Spinal cord (tissue), 10 donors: ENCODE measurements around the gene ZBTB16. TPM values are rescaled to one million over a fixed set of nuclear protein-coding genes. Genes with fewer than 3 reads are reported as not detected.

Experiments
- DNase-seq, 6 donors: peaks; one replicate each; pipeline versions ENCODE4 v3.0.0 to v3.0.0-alpha.2; 2013 to 2015; ENCODE audit warnings: low spot score in 6 of 6, low read depth in 4 of 6
- H3K27ac ChIP-seq: one replicate; pipeline ENCODE4 v1.5.1; 2013; ENCODE audit warnings: low read depth, low read length, control low read depth
- H3K27me3 ChIP-seq: one replicate; pipeline ENCODE4 v1.6.1; 2013; ENCODE audit warnings: low read length; ENCODE audit not compliant: control insufficient read depth, insufficient read depth
- H3K36me3 ChIP-seq: one replicate; pipeline ENCODE4 v1.6.1; 2013; ENCODE audit warnings: low read length; ENCODE audit not compliant: control insufficient read depth, insufficient read depth
- H3K4me1 ChIP-seq: one replicate; pipeline ENCODE4 v1.6.1; 2013; ENCODE audit warnings: low read length; ENCODE audit not compliant: control insufficient read depth, insufficient read depth
- H3K4me3 ChIP-seq: one replicate; pipeline ENCODE4 v1.5.1; 2013; ENCODE audit warnings: low read depth, low read length, control low read depth
- H3K9me3 ChIP-seq: one replicate; pipeline ENCODE4 v1.6.1; 2013; ENCODE audit warnings: low read length; ENCODE audit not compliant: control insufficient read depth, insufficient read depth
- WGBS: methylation state at CpG from one replicate; pipeline ENCODE4 v1.1.5; 2013; ENCODE audit warnings: missing lambda C conversion rate; ENCODE audit not compliant: insufficient coverage; 5-methylcytosine and 5-hydroxymethylcytosine counted together
- polyA plus RNA-seq, 2 donors: library from polyadenylated mRNA; unstranded; fragments of 120-200 nt; gene quantifications; one replicate each; pipeline ENCODE4 v1.2.1, GENCODE V29; 2013; ENCODE audit not compliant: insufficient read length in 2 of 2
- total RNA-seq, 2 donors: library from RNA; depleted of rRNA in 1 of 2; stranded (reverse); fragments of 120-200 nt in 1 of 2; fragments of >200 nt in 1 of 2; gene quantifications; one replicate each; pipeline versions ENCODE4 v1.2.3 to v1.2.4, GENCODE V29; 2013 to 2014
- donor health status: healthy.

ZBTB16 gene
- total and polyA plus RNA-seq, 4 donors: 4.5 to 17.9 (median 9.2) TPM

DNA sequence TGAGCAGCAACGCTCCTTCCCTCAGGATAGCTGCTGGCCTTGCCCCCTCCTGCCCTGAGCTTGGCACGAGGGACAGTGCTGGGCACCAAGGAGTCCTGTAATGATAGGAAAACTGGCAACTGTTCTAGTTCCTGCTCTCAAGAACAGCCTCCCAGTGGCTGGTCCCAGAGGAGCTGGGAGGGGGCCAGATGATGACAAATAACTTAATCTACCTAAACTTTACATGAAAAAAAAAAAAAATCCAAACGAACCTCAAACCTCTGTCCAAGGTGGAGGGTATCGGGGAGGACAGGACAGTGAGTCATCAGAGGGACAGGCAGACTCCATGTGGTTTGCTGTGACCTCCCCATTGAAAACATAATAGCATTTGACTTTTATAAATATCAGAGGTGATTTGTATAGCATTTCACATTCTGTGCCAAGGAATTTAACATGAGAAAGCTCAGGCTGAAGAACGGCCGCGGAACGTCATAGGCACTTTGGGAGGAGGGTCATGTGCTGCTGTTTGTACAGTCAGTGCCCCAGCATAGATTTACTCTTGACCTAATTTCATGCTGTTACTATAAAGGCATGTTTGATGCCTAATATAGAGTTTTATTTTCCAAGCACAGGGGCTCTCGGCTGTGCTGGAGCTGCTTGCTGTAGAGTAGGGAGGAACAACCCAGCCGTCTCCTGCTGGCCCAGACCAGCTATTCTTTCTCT lies 138.4 kb downstream of the ZBTB16 start:
- no peaks in the 10 kb centered on the region for H3K27me3 ChIP-seq
- DNase-seq: peak in 2 of 6 donors; percentile 71 to 74
- 21% methylated on average over 6 of the region's 10 CpGs for WGBS
- peak overlapping the region; percentile 64 for H3K27ac ChIP-seq
- no peaks in the 10 kb centered on the region for H3K36me3 ChIP-seq
- H3K9me3 ChIP-seq: no peaks in the 10 kb centered on the region
- no peak overlapping the region for H3K4me3 ChIP-seq
- peaks cover 33% of the 10 kb centered on the region for H3K4me1 ChIP-seq

- Histone ChIP-seq H3K9me3 (no peaks in the 10 kb centered on the region), H3K4me3 (no peak overlapping the region), H3K27me3 (no peaks in the 10 kb centered on the region), H3K4me1 (peaks cover 33% of the 10 kb centered on the region), H3K36me3 (no peaks in the 10 kb centered on the region), H3K27ac (peak overlapping the region; percentile 6)
- DNase-seq: no peak
- WGBS: 95% methylated on average over 26 of the region's 26 CpGs
Observed at GRCh38 chr11:114199051-114199450, 139.5 kb downstream of the ZBTB16 start.

GRCh38 chr11:114200351-114201133 lies 141.0 kb downstream of the ZBTB16 start:
- Histone ChIP-seq H3K27me3 (no peaks in the 10 kb centered on the region), H3K9me3 (no peaks in the 10 kb centered on the region), H3K4me3 (no peak overlapping the region), H3K36me3 (no peaks in the 10 kb centered on the region), H3K4me1 (peaks cover 28% of the 10 kb centered on the region), H3K27ac (no peak overlapping the region)
- peak in 1 of 6 donors; percentile 73 for DNase-seq
- 76% methylated on average over 6 of the region's 9 CpGs for WGBS

- Histone ChIP-seq H3K4me3 (no peak overlapping the region), H3K36me3 (no peaks in the 10 kb centered on the region), H3K9me3 (no peaks in the 10 kb centered on the region), H3K4me1 (peaks cover 28% of the 10 kb centered on the region), H3K27ac (no peak overlapping the region), H3K27me3 (no peaks in the 10 kb centered on the region)
- no peak for DNase-seq
- 90% methylated on average over 8 of the region's 8 CpGs for WGBS
Observed at GRCh38 chr11:114201219-114201618, 141.7 kb downstream of the ZBTB16 start.

- no peaks in the 10 kb centered on the region for H3K27me3 ChIP-seq
- H3K36me3 ChIP-seq: no peaks in the 10 kb centered on the region
- no peak overlapping the region for H3K27ac ChIP-seq
Observed at GRCh38 chr11:114202011-114202609, 142.6 kb downstream of the ZBTB16 start.

DNA sequence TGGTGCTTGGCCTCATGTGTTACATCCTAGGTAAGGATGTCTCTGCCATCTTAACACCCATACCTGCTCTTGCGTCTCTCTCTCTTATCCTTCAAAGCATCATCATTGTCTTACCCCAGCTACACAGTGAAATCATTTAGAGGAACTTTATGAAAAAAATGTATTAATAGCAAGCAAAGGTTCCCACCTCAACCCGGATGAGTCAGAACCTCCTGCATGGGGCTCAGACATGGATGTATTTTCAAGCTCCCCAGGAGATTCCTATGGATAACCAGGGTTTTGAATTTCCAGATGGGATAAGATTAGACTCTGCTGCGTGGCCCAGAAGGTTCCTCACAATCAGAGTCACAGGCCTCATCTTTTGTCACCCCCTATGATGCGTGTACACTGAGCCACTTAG lies 147.6 kb downstream of the ZBTB16 start:
- Histone ChIP-seq H3K9me3 (no peaks in the 10 kb centered on the region), H3K27me3 (peaks cover 2% of the 10 kb centered on the region), H3K4me3 (no peak overlapping the region), H3K36me3 (no peaks in the 10 kb centered on the region), H3K4me1 (peaks cover 6% of the 10 kb centered on the region), H3K27ac (no peak overlapping the region)
- 50% methylated on average over 2 of the region's 4 CpGs for WGBS
- no peak for DNase-seq

More at GRCh38 chr11:114202011-114202609, 142.6 kb downstream of the ZBTB16 start:
- DNase-seq: no peak
- H3K9me3 ChIP-seq: no peaks in the 10 kb centered on the region
- peaks cover 24% of the 10 kb centered on the region for H3K4me1 ChIP-seq
- no peak overlapping the region for H3K4me3 ChIP-seq
- WGBS: 80% methylated on average over 6 of the region's 8 CpGs

GRCh38 chr11:114208377-114208776 lies 148.9 kb downstream of the ZBTB16 start:
- H3K9me3 ChIP-seq: no peaks in the 10 kb centered on the region
- H3K4me1 ChIP-seq: peaks cover 6% of the 10 kb centered on the region
- H3K27ac ChIP-seq: no peak overlapping the region
- DNase-seq: no peak
- WGBS: no CpG with 5 or more reads among the region's 2 CpGs
- H3K4me3 ChIP-seq: no peak overlapping the region
- no peaks in the 10 kb centered on the region for H3K36me3 ChIP-seq
- peaks cover 2% of the 10 kb centered on the region for H3K27me3 ChIP-seq

DNA sequence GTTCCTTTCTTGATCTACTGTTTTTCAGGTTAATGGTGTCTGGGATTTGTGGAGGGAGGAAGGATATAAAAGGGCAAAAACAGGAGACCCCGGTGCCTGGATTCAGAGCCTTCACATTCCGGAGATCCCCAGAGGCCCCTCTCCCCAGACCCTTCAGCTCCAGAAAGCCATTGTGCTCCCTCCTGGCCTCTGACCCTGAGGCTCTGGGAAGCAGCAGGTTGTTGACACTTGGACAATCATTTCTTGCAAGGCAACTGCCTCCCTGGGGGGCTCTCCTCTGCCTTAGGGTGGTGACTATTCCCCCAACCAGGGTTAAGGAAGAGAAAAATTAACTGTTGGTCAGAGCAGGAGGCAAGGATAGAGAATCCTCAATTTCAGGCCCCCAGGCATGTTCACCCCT lies 149.8 kb downstream of the ZBTB16 start:
- no peak for DNase-seq
- H3K4me3 ChIP-seq: no peak overlapping the region
- H3K27ac ChIP-seq: no peak overlapping the region
- H3K36me3 ChIP-seq: no peaks in the 10 kb centered on the region
- peaks cover 6% of the 10 kb centered on the region for H3K4me1 ChIP-seq
- H3K27me3 ChIP-seq: peaks cover 2% of the 10 kb centered on the region
- WGBS: no CpG with 5 or more reads among the region's 2 CpGs
- H3K9me3 ChIP-seq: no peaks in the 10 kb centered on the region

GRCh38 chr11:114209904-114210303 lies 150.4 kb downstream of the ZBTB16 start:
- H3K36me3 ChIP-seq: no peaks in the 10 kb centered on the region
- H3K9me3 ChIP-seq: no peaks in the 10 kb centered on the region
- no CpG with 5 or more reads among the region's 9 CpGs for WGBS
- peaks cover 6% of the 10 kb centered on the region for H3K4me1 ChIP-seq
- H3K27me3 ChIP-seq: peaks cover 2% of the 10 kb centered on the region
- H3K27ac ChIP-seq: no peak overlapping the region
- peak in 1 of 6 donors; percentile 55 for DNase-seq
- no peak overlapping the region for H3K4me3 ChIP-seq
